ENCODE results near the gene KIF5A.
"Not testable (repeated sequence)": the region's sequence is repeated elsewhere in the genome, so short reads cannot be mapped to it uniquely, and the experiment has no call there.

KIF5A gene

DNA sequence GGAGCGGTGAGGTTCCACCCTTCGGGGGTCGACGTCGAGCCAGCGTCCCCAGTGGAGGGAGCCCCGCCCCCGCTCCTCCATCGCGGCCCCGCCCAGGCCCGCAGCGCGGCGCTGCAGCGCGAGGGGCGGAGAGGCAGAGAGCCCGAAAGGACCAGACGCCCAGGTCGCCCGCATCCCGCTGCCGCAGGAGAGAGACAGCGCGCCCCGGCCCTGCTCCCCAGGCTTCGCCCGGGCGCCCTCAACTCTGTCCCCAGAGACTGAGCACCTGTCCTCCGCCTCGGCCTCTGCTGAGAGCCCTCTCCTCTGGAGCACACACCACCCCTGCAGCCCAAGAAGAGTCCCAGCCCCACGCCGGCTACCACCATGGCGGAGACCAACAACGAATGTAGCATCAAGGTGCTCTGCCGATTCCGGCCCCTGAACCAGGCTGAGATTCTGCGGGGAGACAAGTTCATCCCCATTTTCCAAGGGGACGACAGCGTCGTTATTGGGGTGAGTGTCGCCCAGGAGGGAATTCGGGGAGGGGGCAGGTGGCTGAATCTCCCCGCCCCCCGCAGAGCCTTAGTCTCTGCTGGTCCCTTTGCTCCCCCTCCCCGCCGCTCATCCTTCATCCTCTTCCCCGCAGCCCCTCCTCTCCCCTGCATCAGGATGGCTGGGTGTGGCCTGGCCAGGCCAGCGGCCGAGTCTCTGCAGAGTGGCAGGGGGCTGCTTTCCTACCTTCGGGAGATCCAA is at the start of gene KIF5A:
Gene KIF5A, plus strand, starts transcription at position 136 of the 732 bp plus-strand sequence. Its CDS starts 228 bp downstream, at position 364.
- in situ Hi-C loops (cut with HindIII; ENCODE audit: low sequenced_read_pairs) = no loop called here

DNA sequence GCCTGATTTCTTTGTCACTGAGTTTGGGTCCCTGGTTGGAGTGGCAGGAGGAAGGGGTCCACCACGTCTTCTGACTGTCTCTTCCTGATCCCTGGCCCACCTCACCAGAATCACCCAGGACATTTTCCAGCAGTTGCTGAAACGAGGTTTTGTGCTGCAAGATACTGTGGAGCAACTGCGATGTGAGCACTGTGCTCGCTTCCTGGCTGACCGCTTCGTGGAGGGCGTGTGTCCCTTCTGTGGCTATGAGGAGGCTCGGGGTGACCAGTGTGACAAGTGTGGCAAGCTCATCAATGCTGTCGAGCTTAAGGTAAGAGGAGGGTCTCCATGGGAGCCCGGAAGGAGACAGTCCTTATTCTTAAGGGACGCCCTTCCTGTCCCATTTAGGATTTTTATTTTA is 49.6 kb upstream of the KIF5A start:
- in situ Hi-C loops (cut with HindIII; ENCODE audit: low sequenced_read_pairs) = no loop called here

DNA sequence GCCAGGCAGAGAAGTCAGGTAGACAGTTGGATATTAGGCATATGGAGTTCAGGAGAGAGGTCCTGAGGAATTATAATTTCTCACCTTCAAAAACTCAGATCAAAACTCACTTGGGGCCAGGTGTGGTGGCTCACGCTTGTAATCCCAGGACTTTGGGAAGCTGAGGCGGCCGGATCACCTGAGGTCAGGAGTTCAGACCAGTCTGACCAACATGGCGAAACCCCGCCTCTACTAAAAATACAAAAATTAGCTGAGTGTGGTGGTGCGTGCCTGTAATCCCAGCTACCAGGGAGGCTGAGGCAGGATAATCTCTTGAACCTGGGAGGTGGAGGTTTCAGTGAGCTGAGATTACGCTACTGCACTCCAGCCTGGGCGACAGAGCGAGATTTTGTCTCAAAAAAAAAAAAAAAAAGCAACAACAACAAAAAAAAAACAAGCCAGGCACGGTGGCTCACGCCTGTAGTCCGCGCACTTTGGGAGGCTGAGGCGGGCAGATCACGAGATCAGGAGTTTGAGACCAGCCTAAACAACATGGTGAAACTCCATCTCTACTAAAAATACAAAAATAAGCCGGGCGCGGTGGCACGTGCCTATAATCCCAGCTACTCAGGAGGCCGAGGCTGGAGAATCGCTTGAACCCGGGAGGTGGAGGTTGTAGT is 47.4 kb upstream of the KIF5A start:
- in situ Hi-C loops (cut with HindIII; ENCODE audit: low sequenced_read_pairs) = not testable (repeated sequence)

DNA sequence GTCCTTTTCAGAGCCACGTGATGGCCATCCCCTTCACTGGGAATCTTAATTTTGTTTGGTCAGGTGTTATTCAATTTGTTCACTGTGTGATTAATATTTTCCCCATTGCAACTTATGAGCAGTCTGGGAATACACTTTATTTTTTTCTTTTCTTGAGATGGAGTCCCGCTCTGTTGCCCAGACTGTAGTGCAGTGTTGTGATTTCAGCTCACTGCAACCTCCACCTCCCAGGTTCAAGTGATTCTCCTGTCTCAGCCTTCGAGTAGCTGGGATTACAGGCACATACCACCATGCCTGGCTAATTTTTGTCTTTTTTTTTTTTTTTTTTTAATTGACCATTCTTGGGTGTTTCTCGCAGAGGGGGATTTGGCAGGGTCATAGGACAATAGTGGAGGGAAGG is 43.3 kb upstream of the KIF5A start:
- in situ Hi-C loops (cut with HindIII; ENCODE audit: low sequenced_read_pairs) = not testable (repeated sequence)

DNA sequence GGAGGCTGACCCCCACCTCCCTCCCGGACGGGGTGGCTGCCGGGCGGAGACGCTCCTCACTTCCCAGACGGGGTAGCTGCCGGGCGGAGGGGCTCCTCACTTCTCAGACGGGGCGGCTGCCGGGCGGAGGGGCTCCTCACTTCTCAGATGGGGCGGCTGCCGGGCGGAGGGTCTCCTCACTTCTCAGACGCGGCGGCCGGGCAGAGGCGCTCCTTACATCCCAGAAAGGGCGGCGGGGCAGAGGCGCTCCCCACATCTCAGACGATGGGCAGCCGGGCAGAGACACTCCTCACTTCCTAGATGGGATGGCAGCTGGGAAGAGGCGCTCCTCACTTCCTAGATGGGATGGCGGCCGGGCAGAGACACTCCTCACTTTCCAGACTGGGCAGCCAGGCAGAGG is 42.0 kb upstream of the KIF5A start:
- in situ Hi-C loops (cut with HindIII; ENCODE audit: low sequenced_read_pairs) = not testable (repeated sequence)

DNA sequence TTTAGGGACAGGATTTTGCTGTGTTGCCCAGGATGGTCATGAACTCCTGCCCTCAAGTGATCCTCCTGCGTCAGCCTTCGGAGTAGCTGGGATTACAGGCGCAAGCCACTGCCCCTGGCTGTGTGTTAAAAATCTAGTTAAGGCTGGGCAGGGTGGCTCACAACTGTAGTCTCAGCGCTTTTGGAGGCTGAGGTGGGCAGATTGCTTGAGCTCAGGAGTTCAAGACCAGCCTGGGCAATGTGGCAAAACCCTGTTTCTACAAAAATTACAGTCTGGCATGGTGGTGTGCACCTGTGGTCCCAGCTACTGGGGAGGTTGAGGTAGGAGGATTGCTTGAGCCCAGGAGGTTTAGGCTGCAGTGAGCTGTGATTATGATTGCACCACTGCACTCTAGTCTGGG is 38.7 kb upstream of the KIF5A start:
- in situ Hi-C loops (cut with HindIII; ENCODE audit: low sequenced_read_pairs) = no loop called here

DNA sequence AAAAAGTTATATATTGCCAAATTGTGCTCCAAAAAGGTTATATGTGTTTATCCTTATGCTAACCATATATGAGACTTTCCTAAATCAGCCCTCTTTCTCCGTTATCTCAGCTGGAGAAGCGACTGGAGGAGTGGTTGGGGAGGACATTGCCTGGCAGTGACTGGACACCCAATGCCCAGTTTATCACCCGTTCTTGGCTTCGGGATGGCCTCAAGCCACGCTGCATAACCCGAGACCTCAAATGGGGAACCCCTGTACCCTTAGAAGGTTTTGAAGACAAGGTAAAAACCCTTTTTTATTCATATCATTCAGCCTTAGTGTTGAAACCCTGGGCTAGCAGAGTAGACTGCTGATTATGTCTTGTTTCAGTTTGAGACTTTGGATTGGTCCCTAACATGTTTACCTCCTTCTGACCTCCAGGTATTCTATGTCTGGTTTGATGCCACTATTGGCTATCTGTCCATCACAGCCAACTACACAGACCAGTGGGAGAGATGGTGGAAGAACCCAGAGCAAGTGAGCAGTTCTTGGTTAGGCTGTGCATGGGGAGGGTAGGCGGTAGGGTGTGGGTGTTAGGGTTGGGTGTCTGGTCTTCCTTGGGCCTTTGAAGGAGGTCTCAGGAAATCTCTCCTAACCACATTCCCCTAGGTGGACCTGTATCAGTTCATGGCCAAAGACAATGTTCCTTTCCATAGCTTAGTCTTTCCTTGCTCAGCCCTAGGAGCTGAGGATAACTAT is 38.1 kb upstream of the KIF5A start:
- in situ Hi-C loops (cut with HindIII; ENCODE audit: low sequenced_read_pairs) = no loop called here

DNA sequence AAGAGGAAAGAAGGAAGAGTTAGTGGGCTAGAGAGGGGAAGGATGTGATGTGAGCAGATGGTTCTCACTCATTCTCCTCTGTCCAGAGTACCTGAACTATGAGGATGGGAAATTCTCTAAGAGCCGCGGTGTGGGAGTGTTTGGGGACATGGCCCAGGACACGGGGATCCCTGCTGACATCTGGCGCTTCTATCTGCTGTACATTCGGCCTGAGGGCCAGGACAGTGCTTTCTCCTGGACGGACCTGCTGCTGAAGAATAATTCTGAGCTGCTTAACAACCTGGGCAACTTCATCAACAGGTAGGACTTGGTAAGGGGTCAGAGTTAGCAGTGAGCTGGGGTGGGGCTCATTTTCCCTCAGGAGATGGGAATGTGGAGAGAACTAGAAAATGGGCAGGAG is 37.2 kb upstream of the KIF5A start:
- in situ Hi-C loops (cut with HindIII; ENCODE audit: low sequenced_read_pairs) = no loop called here

DNA sequence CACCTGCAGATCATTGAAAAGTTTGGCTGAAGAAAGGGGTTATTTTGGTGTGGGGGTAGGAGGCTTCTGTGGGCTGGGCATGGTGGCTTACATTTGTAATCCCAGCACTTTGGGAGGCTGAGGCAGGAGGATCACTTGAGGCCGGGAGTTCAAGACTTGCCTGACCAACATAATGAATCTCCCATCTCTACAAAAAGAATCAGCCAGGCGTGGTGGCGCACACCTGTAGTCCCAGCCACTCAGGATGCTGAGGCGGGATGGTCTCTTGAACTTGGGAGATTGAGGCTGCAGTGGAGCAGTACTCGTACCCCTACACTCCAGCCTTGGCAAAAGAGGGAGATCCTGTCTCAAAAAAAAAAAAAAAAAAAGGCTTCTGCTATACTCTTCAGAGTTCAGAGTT is 36.6 kb upstream of the KIF5A start:
- in situ Hi-C loops (cut with HindIII; ENCODE audit: low sequenced_read_pairs) = no loop called here

DNA sequence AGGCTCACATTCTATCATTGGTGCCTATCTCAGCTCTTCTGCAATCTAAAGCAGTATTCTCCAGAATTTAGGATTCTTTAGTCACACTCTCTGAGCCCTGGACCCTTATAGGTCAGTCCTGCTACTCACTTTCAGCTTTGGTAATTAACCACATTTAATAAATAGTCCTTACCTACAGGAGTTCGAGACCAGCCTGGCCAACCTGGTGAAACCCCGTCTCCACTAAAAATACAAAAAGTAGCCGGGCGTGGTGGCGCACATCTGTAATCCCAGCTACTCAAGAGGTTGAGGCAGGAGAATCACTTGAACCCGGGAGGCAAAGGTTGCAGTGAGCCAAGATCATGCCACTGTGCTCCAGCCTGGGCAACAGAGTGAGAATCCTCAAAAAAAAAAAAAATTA is 36.2 kb upstream of the KIF5A start:
- in situ Hi-C loops (cut with HindIII; ENCODE audit: low sequenced_read_pairs) = not testable (repeated sequence)

DNA sequence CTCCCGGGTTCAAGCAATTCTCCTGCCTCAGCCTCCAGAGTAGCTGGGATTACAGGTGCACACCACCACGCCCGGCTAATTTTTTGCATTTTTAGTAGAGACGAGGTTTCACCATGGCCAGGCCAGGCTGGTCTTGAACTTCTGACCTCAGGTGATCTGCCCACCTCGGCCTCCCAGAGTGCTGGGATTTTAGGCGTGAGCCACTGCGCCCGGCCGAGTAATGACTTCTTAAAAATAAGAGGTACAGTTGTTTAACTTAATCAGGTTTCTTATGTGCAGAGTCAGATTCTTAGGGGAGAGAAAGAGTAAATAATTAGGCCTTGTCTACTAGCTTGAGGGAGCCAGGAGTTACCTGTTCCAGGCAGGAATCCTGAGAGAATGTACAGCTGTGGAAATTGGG is 35.6 kb upstream of the KIF5A start:
- in situ Hi-C loops (cut with HindIII; ENCODE audit: low sequenced_read_pairs) = not testable (repeated sequence)

DNA sequence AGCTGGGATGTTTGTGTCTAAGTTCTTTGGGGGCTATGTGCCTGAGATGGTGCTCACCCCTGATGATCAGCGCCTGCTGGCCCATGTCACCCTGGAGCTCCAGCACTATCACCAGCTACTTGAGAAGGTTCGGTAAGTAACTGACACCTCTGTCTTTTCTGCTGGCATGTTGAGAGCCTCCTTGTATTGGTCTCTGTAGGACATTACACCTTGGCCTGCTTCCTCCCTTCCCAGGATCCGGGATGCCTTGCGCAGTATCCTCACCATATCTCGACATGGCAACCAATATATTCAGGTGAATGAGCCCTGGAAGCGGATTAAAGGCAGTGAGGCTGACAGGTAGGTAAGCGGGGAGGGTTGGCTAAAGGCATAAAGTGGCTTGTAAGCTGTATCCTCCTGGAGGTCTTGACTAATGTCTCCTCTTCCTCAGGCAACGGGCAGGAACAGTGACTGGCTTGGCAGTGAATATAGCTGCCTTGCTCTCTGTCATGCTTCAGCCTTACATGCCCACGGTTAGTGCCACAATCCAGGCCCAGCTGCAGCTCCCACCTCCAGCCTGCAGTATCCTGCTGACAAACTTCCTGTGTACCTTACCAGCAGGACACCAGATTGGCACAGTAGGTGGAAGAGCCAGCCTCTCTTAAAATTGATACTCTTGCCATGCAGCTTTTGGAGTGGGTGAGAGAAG is 35.0 kb upstream of the KIF5A start:
- in situ Hi-C loops (cut with HindIII; ENCODE audit: low sequenced_read_pairs) = no loop called here

DNA sequence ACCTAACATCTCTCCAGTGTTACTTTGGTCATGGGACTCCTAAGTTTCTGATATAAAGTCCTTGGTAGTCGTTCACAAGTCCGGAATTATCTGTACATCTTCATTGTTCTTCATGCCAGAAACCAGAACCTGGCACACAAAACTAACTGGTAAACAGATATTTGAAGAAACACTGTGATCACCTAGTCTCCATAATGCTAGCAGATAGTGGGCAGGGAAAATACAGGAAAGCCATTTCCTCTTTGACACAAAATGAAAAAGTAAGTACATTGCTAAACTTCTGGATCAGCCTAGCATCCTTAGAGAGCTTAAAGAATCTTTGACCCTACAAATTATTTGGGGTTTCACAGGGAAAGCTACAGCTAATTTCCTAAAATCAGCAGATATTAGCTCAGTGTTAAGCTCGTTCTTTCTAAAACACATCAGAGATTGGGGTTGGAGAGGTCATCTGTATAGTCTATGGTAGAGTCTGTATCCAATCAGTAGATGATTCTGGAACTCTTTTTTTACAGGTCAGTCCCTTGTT is 34.4 kb upstream of the KIF5A start:
- in situ Hi-C loops (cut with HindIII; ENCODE audit: low sequenced_read_pairs) = no loop called here

DNA sequence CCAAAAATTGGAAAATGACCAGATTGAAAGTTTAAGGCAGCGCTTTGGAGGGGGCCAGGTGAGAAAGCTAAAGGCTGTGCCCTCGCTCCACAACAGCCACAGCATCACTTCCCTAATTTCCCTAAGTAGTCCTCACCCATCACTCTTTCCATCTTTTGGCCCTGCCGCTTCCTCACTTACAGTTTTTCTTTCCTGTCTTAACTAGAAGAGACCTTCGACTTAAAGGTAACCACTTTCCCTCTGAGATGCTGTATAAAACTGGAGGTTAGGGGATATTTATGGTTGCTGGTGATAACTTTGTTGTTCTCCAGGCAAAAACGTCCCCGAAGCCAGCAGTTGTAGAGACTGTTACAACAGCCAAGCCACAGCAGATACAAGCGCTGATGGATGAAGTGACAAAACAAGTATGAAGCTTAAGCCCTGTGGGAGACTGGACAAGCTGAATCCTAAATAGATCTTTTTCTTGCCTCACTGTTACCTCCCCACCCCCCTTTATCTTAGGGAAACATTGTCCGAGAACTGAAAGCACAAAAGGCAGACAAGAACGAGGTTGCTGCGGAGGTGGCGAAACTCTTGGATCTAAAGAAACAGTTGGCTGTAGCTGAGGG is 33.8 kb upstream of the KIF5A start:
- in situ Hi-C loops (cut with HindIII; ENCODE audit: low sequenced_read_pairs) = no loop called here

DNA sequence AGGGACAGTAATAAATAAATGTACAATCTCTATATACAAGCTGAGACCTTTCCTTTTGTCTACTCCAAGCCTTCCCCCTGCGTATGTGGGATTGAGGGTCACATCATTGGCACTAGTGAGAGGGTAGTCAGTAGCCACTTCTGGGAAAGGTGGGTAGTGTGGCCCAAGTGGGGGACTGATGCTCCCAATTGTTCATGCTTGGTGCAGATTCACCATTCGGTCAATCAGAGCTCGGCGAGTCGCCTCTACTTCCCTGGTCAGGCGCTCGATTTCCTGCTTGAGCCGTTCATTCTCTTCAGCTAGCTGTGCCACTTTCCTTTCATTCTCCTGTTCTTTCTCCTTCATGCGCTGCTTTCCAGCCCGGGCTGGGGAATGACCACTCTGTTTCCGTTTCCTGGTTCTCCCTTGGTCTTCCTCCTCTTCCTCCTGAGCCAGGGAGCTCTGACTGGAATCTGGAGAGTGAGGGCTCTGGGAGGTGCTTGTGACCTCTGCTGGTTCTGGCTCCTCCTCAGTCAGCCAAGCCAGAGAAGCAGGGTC is 33.2 kb upstream of the KIF5A start:
- in situ Hi-C loops (cut with HindIII; ENCODE audit: low sequenced_read_pairs) = no loop called here

DNA sequence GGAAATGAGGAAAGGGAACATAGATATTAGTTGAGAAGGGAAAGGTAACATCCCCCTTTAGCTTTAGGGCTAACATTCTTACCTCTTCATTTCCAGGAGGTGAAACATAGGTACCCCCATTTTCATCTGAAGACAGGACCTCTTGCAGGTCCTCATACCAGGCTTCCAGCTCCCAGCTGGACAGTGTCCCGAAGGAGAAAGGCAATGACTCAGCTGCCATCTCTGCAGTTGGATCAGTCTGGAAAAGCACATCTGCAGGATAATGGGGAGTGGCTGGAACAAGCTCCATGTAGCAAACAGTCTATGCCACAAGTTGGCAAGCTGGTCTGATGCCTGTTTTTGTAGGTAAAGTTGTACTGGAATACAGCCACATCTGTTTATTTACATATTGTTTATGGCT is 32.7 kb upstream of the KIF5A start:
- in situ Hi-C loops (cut with HindIII; ENCODE audit: low sequenced_read_pairs) = no loop called here

DNA sequence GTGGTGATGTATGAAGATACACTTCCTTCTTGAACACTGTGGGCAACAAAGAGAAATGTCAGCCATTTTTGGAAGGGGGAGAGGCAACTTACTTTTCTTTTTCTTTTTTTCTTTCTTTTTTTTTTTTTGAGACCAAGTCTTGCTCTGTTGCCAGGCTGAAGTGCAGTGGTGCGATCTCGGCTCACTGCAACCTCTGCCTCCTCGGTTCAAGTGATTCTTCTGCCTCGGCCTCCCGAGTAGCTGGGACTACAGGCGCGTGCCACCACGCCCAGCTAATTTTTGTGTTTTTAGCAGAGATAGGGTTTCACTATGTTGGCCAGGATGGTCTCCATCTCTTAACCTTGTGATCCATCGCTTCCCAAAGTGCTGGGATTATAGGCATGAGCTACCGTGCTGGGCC is 32.1 kb upstream of the KIF5A start:
- in situ Hi-C loops (cut with HindIII; ENCODE audit: low sequenced_read_pairs) = not testable (repeated sequence)

DNA sequence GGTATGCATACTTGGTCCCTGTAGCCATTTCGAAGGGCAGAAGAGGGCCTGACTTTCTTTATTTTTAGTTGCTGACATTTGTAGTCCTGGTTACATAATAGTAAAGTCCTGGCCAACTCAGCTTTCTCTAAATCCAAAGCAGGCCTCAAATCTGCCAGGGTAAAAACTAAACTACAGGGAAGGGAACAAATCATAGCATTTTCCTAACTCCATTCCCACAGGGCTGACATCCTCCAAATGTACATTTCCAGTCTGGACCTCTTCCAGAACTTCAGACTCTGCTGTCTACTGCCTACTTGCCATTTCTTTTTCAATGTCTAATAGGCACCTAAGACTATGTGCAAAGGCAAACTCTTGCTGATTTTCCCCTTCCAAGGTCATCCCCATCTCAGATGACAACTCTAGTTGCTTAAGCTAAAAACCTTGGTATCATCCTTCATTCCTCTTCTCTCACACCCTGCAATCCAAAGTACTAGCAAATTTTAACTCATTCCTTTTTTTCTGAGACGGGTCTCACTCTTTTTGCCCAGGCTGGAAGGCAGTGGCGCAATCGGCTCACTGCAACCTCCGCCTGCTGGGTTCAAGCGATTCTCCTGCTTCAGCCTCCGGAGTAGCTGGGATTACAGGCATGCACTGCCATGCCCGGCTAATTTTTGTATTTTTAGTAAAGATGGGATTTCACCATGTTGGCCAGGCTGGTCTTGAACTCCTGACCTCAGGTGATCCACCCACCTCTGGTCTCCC is 31.5 kb upstream of the KIF5A start:
- in situ Hi-C loops (cut with HindIII; ENCODE audit: low sequenced_read_pairs) = no loop called here

DNA sequence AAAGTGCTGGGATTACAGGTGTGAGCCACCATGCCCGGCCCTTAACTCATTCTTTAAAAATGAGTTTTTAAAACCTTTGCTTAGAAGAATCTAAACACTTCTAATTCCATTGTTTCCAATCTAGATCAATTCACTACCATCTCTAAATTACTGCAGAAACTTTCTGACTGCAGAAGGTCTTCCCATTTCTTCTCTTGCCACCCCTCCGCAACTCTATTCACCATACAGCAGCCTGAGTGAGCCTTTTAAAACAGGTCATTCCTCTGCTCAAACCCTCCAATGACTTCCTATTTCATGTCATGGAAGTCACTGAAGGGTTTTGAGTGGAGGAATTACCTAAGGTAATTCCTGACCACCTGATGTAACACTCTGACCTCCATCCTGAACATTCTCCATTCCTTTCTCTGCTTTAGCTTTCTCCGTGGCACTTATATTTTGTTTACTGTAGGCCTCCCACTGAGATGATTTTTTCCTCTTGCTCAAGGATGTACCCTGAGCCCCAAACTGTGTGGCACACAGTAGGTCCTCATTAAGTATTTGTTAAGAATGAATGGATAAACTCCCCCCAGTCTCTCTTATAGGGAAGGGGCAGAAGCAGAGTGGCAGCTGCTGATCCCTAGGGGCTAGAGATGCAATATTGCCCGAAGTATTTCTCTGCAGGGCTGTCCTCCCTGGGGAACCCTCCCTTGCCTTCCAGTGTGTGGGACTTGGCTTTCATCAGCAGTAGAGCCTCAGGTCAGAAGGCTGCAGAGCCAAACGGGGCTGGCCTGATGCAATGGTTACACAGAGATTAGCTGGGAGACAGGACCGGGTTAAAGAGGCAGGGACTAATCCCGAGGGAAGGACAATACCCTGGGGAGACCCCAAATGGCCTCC is 30.7 kb upstream of the KIF5A start:
- in situ Hi-C loops (cut with HindIII; ENCODE audit: low sequenced_read_pairs) = no loop called here
